Mucosa of stomach (tissue), 1 donor: Measurements from ENCODE around the gene PLXNC1.

ENCODE experiments used
- H3K27me3 ChIP-seq: one replicate; pipeline ENCODE4 v1.7.0; 2013; ENCODE audit warnings: mild to moderate bottlenecking, low read length; ENCODE audit not compliant: control insufficient read depth, insufficient read depth
- H3K36me3 ChIP-seq: one replicate; pipeline ENCODE4 v1.7.0; 2013; ENCODE audit warnings: low read length; ENCODE audit not compliant: control insufficient read depth, insufficient read depth
- H3K4me1 ChIP-seq: one replicate; pipeline ENCODE4 v1.7.0; 2013; ENCODE audit warnings: mild to moderate bottlenecking, low read length; ENCODE audit not compliant: control insufficient read depth, insufficient read depth
- H3K4me3 ChIP-seq: one replicate; pipeline ENCODE4 v1.7.0; 2013; ENCODE audit warnings: low read length
- H3K9ac ChIP-seq: one replicate; pipeline ENCODE4 v1.7.0; 2013; ENCODE audit warnings: mild to moderate bottlenecking, low read length, moderate library complexity
- H3K9me3 ChIP-seq: one replicate; pipeline ENCODE4 v1.7.0; 2013; ENCODE audit warnings: mild to moderate bottlenecking, low read length, moderate library complexity; ENCODE audit not compliant: control insufficient read depth
- donor health status: Pancreatic carcinoma.

The PLXNC1 gene

DNA sequence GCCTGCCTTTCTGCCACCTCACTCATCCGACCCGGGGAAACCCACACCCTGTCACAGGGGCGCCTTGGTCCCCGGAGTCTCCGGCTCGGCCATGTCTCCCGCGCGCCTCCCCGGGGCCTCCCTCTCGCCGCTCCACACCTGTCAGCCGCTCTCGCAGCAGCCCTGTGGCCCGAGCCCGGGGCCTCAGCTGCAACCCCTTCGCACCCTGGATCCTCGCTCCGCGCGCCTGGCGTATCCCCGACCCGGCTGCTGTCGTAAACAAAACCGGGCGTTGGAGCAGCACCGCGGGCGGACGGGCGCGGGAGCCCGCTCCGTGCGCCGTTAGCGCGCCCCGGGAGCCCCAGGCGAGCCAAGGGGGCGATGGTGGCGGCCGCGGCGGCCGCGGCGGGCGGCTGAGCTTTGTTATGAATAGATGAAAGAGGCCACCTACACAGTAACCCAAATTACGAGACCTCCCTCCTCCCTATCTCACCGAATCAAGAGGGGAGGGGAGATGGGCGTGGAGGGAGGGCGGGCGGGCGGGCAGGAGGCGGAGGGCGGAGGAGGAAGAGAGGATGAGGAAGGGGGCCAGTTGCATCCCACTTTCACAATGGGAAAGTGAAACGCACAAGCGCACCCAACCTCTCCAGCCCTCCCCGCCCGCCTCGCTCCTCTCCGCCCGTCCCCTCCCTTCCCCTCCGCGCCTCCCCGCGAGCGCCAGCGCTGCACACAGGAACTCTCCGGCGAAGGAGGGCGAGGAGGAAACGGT, at the start of gene PLXNC1:
Gene PLXNC1 (plus strand): TSS at position 587 of the 748 bp plus-strand sequence. CDS start 395 bp downstream, outside the sequence.
- Histone ChIP-seq H3K4me1 (peaks cover 19% of the 10 kb centered on the region), H3K9me3 (no peaks in the 10 kb centered on the region), H3K9ac (peak within 1 kb of the TSS; percentile 4), H3K4me3 (no peak within 1 kb of the TSS), H3K27me3 (peaks cover 55% of the 10 kb centered on the region), H3K36me3 (no peaks in the 10 kb centered on the region)

GRCh38 chr12:94099191-94099590, 49.2 kb upstream of the PLXNC1 start:
- H3K9ac ChIP-seq = no peak overlapping the region
- no peak overlapping the region for H3K4me3 ChIP-seq
- no peaks in the 10 kb centered on the region for H3K27me3 ChIP-seq
- H3K4me1 ChIP-seq = peaks cover 11% of the 10 kb centered on the region
- H3K9me3 ChIP-seq = no peaks in the 10 kb centered on the region
- no peaks in the 10 kb centered on the region for H3K36me3 ChIP-seq

DNA sequence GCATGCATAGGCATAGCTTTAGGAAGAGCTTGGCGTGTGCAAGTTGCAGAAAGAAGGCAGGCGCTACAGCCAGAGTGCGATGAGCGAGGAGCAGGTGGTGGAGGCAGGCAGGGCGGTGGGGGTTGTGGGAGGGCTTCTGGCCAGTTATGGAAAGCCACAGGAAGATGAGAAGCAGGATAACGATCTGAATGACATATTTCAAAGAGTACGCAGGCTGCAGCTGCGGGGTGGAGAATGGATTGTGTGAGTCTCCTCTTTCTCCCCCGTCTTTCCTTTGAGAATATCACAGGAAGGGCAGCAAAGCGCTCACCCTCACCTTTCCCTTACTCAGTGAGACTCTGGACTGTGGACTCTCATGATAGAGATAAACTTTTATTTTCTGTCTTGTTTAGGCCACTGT, 48.7 kb upstream of the PLXNC1 start:
- no peaks in the 10 kb centered on the region for H3K36me3 ChIP-seq
- H3K4me1 ChIP-seq = peaks cover 11% of the 10 kb centered on the region
- H3K4me3 ChIP-seq = no peak overlapping the region

GRCh38 chr12:94100211-94100627, 48.2 kb upstream of the PLXNC1 start:
- no peaks in the 10 kb centered on the region for H3K9me3 ChIP-seq
- no peak overlapping the region for H3K9ac ChIP-seq
- peaks cover 11% of the 10 kb centered on the region for H3K4me1 ChIP-seq
- no peak overlapping the region for H3K4me3 ChIP-seq
- no peaks in the 10 kb centered on the region for H3K36me3 ChIP-seq
- H3K27me3 ChIP-seq = no peaks in the 10 kb centered on the region

More for the DNA sequence above, 48.7 kb upstream of the PLXNC1 start:
- H3K27me3 ChIP-seq = no peaks in the 10 kb centered on the region
- no peak overlapping the region for H3K9ac ChIP-seq
- H3K9me3 ChIP-seq = no peaks in the 10 kb centered on the region

GRCh38 chr12:94100990-94101737, 47.2 kb upstream of the PLXNC1 start:
- peak overlapping the region; percentile 81 for H3K4me3 ChIP-seq
- H3K4me1 ChIP-seq = peaks cover 11% of the 10 kb centered on the region
- H3K36me3 ChIP-seq = no peaks in the 10 kb centered on the region
- peak overlapping the region; percentile 54 for H3K9ac ChIP-seq
- H3K9me3 ChIP-seq = no peaks in the 10 kb centered on the region
- H3K27me3 ChIP-seq = no peaks in the 10 kb centered on the region

- Histone ChIP-seq H3K36me3 (no peaks in the 10 kb centered on the region), H3K4me3 (peak overlapping the region; percentile 81), H3K9me3 (no peaks in the 10 kb centered on the region), H3K27me3 (peaks cover 4% of the 10 kb centered on the region), H3K9ac (peak overlapping the region; percentile 54), H3K4me1 (peaks cover 11% of the 10 kb centered on the region)
These were observed 46.4 kb upstream of the PLXNC1 start for GRCh38 chr12:94101738-94102660.

- Histone ChIP-seq H3K4me3 (no peak overlapping the region), H3K27me3 (peaks cover 9% of the 10 kb centered on the region), H3K4me1 (peaks cover 11% of the 10 kb centered on the region), H3K9ac (no peak overlapping the region), H3K9me3 (no peaks in the 10 kb centered on the region), H3K36me3 (no peaks in the 10 kb centered on the region)
These were observed 44.4 kb upstream of the PLXNC1 start for GRCh38 chr12:94103986-94104385.

- no peaks in the 10 kb centered on the region for H3K36me3 ChIP-seq
- H3K4me3 ChIP-seq = no peak overlapping the region
- no peaks in the 10 kb centered on the region for H3K9me3 ChIP-seq
- H3K9ac ChIP-seq = no peak overlapping the region
- H3K27me3 ChIP-seq = peaks cover 9% of the 10 kb centered on the region
- no peaks in the 10 kb centered on the region for H3K4me1 ChIP-seq
These were observed 40.5 kb upstream of the PLXNC1 start for GRCh38 chr12:94107910-94108309.

DNA sequence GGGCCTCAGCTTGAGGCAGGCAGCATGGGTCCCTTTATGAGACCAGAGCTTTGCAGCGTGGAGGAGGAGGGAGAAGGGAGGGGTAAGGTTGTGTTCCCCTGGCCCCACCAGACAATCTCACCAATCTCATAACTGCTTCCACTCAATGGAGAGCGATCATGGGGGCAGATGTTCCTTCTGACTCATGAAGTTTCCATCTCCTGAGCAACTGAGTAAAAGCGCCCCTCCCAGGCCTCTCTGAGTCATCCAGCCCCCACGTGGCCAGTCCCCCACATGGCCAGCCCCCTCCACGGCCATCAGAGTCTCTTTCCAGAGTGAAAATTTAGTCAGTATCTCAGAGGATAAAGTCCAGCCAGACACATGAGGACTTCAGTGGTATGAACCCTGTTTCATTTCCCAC, 39.2 kb upstream of the PLXNC1 start:
- Histone ChIP-seq H3K9me3 (no peaks in the 10 kb centered on the region), H3K9ac (no peak overlapping the region), H3K4me1 (no peaks in the 10 kb centered on the region), H3K36me3 (no peaks in the 10 kb centered on the region), H3K27me3 (peaks cover 9% of the 10 kb centered on the region), H3K4me3 (no peak overlapping the region)

DNA sequence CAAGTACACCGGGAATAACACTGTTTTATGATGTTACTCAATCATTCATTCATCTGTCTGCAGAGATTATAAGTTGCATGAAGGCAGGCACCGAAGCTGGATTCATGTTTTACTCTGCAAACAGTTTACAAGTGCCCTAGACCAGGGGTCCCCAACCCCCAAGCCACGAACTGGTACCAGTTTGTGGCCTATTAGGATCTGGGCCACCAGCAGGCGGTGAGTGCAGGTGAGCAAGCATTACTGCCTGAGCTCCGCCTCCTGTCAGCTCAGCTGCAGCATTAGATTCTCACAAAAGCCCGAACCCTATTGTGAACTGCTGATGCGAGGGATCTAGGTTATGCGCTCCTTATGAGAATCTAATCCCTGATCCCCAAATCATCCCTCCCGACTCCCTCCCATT, 38.1 kb upstream of the PLXNC1 start:
- Histone ChIP-seq H3K4me3 (no peak overlapping the region), H3K36me3 (no peaks in the 10 kb centered on the region), H3K4me1 (no peaks in the 10 kb centered on the region), H3K9ac (no peak overlapping the region), H3K27me3 (peaks cover 9% of the 10 kb centered on the region), H3K9me3 (no peaks in the 10 kb centered on the region)

- Histone ChIP-seq H3K36me3 (no peaks in the 10 kb centered on the region), H3K9me3 (no peaks in the 10 kb centered on the region), H3K4me3 (no peak overlapping the region), H3K27me3 (peaks cover 9% of the 10 kb centered on the region), H3K4me1 (no peaks in the 10 kb centered on the region), H3K9ac (no peak overlapping the region)
These were observed 37.1 kb upstream of the PLXNC1 start for GRCh38 chr12:94111302-94111701.
